Left cardiac atrium (tissue), 4 donors: ENCODE data around the gene SC5D. TPM values are rescaled to one million over a fixed set of nuclear protein-coding genes. Genes with fewer than 3 reads are reported as not detected.

Experiments
- ATAC-seq, 2 donors: fragments of 200-7000 bp; cut with Tn5 transposase; one replicate each; pipeline ENCODE4 v1.9.1; 2020; ENCODE audit warnings: mild to moderate bottlenecking in 2 of 2, moderate library complexity in 2 of 2
- DNase-seq: peaks from one replicate; pipeline ENCODE4 v3.0.0-alpha.2; 2020
- intact Hi-C, 2 donors: fragments of 100-400 bp; cut with DNase I; formaldehyde crosslinking; loops; one replicate each; pipeline versions ENCODE4 v1.14.1 to v1.15.1; 2022 to 2023
- long read RNA-seq: library from polyadenylated mRNA; unstranded; transcript quantifications from one replicate; pipeline ENCODE4 v2.0.0, GENCODE V29; 2021
- total RNA-seq, 2 donors: library from RNA; stranded (reverse); fragmentation: NEBNext Ultra II Directional; extraction: Animal tissue kit (Norgen Biotek cat#: 25700); gene quantifications; one replicate each; pipeline ENCODE4 v1.2.1, GENCODE V29; 2021
- donor health status: DM: no; HTN: yes; CAD: no.
- donor health status: DM: no; HTN: yes; CAD: no; lungs with severe emphysema.
- donor health status: DM: yes; HTN: yes; CAD: no.
- donor health status: Dilated cardiomyopathy.

Gene SC5D, protein sequence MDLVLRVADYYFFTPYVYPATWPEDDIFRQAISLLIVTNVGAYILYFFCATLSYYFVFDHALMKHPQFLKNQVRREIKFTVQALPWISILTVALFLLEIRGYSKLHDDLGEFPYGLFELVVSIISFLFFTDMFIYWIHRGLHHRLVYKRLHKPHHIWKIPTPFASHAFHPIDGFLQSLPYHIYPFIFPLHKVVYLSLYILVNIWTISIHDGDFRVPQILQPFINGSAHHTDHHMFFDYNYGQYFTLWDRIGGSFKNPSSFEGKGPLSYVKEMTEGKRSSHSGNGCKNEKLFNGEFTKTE
- 10 to 100 TPM; 26.2 to 29.5 TPM for total RNA-seq
- long read RNA-seq, transcript SC5D-201 (5 exons, 2,456 nt), result major isoform, 34 of 38 reads
- long read RNA-seq, partial matches to known transcripts, result 2 of 38 reads
- long read RNA-seq, other reads (novel, unspliced or antisense), result 1 of 38 reads

DNA sequence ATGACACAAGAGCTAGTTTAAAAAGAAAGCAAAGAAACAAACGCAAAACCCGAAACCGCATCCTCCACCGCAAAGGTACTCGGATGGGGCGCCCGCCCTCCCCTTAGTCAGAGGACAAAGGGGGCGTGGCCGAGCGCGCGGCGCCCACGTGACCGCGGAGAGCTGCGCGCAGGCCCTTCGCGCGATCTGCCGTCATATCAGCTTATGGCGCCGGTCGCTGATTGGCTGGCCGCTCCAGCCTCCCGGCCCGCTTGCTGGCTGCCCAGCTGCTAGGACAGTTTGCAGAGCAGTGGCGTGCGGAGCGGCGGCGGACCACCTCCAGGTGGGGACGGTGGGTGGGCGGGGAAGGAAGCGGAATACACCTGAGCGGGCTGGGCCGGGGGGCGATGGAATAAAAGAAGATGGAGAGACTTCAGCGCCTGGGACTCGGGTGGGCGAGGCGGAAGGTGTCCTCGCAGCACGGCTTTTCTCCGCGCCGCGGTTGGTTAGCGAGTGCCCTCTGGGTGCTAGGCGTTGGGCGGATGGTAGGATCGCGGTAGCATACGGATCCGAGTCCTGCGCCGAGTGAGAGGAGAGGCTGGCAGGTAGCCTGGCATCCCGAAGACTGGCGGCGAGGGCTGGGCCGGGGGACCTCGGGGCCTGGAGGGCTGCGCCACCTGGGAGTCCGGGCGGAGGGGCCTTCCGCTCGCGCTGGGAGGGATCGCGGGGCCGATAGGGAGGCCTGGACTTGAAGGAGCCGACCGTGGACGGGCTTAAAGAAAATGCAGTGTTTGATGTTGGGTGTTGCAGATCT, at the start of gene SC5D:
Gene SC5D, plus strand, starts transcription at position 277 of the 793 bp plus-strand sequence. CDS start 10,605 bp downstream, outside the sequence.
- peak; percentile 99 for ATAC-seq
- peak; percentile 97 for DNase-seq
- intact Hi-C loops, result no loop called here

GRCh38 chr11:121244884-121245283, 47.7 kb upstream of the SC5D start:
- ATAC-seq (no peak), DNase-seq (no peak)
- intact Hi-C loops, result no loop called here

DNA sequence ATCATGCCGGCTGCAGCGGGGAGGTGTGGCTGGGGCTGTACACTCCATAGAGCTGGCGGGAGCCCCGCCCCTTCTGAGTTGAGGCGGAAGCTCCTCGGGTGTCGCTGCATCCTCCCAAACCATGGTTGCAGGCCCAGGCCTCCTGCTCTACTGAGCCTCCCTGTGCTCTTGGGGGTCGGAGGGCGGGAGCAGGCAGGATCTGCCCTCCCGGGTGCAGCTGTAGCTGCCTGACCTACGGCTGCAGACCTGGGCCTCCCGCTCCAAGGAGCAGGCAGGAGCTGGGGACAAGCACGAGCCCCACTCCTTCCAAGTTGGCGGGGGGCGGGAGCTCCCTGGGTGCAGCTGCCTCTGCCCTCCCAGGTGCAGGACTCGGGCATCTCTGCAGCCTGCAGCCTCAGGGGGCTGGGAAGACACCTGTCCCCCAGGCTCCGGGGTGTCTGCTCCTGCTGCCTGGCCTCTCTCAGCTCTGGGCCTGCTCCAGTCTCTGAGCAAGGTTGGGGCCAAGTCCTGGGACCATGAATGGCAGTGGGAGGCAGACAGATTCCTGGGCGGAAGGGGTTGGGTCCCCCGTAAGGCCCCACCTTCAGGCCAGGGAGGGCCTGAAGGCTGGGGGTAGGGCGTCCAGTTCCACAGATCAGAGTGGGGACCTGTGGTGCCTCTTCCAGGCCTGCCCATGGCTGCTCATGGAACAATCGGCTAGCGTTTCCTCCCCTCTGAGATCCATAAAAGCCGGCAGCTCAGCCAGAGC, 46.4 kb upstream of the SC5D start:
- DNase-seq, result no peak
- intact Hi-C loops, result no loop called here
- no peak for ATAC-seq

GRCh38 chr11:121246769-121247035, 45.9 kb upstream of the SC5D start:
- intact Hi-C loops, result no loop called here
- no peak for ATAC-seq
- no peak for DNase-seq

- ATAC-seq (no peak), DNase-seq (no peak)
- intact Hi-C loops, result no loop called here
Measured at GRCh38 chr11:121248496-121248895, 44.1 kb upstream of the SC5D start.

DNA sequence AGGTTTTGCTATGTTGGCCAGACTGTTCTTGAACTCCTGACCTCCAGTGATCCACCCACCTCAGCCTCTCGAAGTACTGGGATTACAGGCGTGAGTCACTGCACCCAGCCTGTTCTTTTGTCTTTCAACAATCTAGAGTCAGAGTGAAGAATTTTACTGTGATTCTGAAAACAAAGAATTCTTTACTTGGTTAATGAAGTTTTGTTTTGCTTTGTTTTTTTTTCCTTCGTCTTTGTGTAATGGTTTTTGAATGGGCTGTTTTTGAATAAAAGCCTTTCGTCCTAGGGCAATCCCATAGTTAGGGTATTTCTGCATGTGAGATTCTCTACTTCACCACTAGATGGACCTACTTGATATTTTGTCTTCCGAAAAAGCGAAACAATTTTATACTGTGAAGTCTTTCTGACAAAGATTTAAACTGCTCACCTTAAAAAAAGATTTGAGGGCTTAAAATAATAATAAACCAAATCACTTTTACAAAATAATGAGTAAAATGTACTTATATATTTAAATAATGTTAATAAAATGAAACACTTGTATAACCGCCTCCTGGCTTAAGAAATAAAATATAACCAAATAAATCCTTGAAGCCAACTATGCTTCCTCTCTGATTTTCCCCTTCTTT, 43.4 kb upstream of the SC5D start:
- intact Hi-C loops, result no loop called here
- DNase-seq (no peak), ATAC-seq (peak; percentile 50 to 58)

DNA sequence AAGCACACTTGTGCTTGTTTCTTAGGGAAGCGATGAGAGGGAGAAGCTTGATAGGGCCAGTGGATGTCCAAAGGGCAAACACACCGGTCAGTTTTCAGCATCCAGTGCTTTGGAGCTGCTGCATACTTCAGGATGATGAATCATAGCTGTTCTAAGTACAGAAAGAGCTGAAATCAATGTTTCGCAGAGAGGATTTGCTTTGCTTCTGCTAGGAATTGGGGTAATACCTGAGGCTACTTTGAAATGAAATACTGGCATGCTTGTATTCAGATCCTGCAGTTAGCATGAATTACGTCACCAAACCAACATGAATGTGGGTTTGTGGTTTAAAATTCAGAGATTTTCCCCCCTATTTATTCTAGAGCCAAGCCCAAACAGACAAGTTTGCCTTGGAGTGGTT, 41.7 kb upstream of the SC5D start:
- ATAC-seq (no peak), DNase-seq (no peak)
- intact Hi-C loops, result no loop called here

DNA sequence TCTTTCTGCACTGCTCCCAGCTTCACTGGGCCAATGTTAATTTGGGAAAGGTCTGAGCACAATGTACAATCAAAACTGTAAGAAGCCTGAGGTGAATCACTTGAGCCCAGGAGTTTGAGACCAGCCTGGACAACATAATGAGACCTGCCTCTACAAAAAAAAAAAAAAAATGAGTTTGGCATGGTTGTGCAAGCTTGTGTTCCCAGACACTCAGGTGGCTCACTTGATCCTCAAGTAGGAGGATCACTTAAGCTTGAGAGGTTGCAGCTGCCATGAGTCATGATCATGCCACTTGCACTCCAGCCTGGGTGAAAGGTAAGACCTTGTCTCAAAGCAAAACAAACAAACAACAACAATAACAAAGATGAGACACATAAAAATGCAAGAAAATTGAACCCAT, 38.6 kb upstream of the SC5D start:
- ATAC-seq, result no peak
- DNase-seq, result no peak
- intact Hi-C loops, result no loop called here

- ATAC-seq, result no peak
- intact Hi-C loops, result no loop called here
- no peak for DNase-seq
Measured at GRCh38 chr11:121254756-121255155, 37.8 kb upstream of the SC5D start.

DNA sequence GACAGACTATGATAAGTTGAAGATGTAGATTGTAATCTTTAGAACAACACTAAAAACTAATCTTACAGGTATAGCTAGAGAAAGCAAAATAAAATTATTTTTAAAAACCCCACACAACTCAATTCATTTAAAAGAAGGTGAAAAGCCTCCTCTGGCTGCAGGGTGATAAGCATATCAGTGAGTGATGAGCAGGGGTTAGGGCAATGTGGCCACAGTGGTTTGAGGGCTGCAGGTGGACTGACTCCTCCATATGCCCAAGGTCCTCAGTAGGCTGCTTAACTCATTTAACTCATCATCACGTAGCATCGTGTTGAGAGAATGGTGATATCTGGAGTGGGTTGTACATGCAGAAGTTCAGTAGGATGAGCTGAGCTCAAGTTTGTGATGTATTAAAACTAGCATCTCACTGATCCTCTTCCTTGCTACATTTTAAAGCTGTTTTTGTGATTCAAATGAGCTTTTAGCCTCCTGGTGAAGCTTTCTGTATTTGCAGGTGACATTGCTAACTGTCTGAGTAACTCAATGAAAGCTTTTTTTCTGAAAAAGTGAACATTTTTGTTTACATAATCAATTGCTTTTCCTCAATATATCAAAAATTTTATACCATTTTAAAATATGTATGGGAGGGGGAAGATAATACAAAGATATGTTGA, 37.0 kb upstream of the SC5D start:
- no peak for DNase-seq
- intact Hi-C loops, result no loop called here

DNA sequence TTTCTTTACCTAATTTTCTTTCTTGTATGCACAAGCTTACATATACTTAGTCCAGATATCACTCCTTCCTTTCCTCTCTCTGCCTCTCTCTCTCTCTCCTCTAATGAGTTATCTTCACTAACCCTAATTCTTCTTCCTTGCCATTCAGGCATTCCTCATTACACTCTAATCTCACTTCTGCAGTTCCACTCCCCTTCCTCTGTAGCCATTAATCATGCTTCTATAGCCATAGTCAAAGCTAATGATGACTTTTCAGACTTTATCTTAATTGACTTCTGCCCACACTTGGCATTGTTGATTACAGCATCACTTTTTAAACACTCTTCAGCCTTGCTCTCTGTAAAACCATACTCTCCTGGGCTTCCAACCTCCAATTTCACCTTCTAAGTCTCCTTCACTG, 35.3 kb upstream of the SC5D start:
- ATAC-seq (peak in 1 of 2 donors; percentile 12), DNase-seq (no peak)
- intact Hi-C loops, result no loop called here

More for the DNA sequence above, 37.0 kb upstream of the SC5D start:
- ATAC-seq, result no peak

DNA sequence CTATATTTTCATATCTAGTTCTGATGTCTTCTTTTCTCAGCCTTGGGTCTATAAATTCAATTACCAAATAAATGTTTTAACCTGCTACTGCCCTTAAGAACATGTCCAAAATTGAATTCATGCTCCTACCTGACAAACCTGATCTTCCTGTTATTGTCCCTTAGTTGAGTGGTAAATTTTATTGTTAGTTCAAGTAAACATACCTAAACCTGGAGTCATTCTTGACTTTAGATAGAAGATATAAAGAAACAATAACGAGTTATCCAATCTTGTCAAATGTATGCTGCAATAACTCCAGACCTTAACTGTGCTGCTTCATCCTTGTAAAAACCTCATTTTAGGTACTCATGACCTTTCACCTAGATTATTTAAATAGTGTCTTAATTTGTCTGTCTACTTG, 34.6 kb upstream of the SC5D start:
- no peak for ATAC-seq

DNA sequence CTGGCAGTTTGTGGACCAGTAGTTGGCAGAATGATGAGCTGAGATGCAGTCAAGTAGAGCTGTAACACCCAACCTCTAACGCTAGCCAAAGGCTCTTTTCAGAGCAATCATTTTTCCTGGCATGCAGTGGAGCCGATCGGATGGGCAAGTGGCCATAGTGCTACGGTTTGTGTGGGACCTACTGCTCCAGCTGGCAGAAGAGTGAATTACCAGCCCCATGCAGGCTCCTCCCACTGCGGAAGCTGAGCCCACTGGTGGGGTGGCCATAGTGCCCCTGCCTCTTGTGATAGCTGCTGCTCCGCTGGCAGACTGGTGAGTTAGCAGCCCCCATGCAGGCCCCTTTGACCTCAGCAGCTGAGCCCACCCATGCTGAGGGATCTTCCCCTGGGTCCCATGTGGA, 27.0 kb upstream of the SC5D start:
- intact Hi-C loops, result no loop called here
- no peak for ATAC-seq

More for the DNA sequence above, 34.6 kb upstream of the SC5D start:
- DNase-seq, result no peak
- intact Hi-C loops, result no loop called here

GRCh38 chr11:121268581-121268980, 24.0 kb upstream of the SC5D start:
- ATAC-seq (no peak), DNase-seq (no peak)
- intact Hi-C loops, result no loop called here

More for the DNA sequence above, 27.0 kb upstream of the SC5D start:
- DNase-seq, result no peak

DNA sequence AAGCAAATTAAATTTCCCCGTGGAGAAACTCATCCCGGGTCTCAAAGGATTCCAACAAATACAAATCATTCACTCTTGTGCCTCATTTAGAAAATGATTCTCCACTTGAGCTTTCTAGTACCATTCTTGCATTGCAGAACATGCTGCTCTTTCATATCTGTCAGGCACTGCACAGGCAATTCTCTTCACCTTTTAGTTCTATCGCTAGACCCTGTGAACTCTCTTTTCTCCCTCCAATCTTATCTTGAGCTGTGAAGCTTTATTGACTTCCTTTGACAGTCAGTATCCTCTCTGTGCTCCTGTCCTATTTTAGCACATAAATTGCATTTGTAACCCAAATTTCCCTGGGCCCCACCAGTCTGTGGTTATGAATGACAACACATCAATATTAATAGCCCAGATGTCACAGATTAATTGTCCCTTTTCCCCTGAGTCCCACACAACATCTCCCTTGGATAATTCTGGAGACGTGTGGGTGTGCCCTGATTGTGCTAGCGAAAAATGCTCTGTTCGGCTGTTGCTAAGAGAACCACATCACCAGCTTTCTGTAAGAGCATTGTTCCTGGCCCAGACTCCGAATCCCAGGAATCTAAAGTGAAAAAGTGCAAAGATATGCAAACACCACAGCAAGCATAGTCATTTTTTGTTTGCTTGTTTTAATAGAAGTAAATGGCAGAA, 22.4 kb upstream of the SC5D start:
- intact Hi-C loops, result no loop called here
- ATAC-seq, result no peak
- DNase-seq, result no peak

DNA sequence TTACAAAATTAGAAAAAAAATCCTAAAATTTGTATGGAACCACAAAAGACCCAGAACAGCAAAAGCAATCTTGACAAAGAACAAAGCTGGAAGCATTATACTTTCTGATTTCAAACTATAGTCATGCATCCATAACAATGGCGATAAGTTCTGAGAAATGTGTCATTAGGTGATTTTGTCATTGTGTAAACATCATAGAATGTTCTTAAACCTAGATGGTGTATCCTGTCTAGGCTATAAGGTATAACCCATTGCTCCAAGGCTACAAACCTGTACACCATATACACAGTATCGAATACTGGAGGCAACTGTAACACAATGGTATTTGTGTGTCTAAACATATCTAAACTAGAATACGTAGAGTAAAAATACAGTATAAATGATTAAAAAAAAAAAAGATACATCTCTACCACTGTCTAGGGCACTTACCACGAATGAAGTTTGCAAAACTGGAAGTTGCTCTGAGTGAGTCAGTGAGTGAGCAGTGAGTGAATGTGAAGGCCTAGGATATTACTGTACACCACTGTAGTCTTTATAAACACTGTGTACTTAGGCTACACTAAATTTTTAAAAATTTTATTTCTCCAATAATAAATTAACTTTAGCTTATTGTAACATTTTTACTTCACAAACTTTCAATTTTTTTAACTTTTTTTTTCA, 18.1 kb upstream of the SC5D start:
- ATAC-seq (no peak), DNase-seq (no peak)
- intact Hi-C loops, result no loop called here

GRCh38 chr11:121281698-121282097, 10.9 kb upstream of the SC5D start:
- intact Hi-C loops, result no loop called here
- no peak for DNase-seq
- no peak for ATAC-seq

DNA sequence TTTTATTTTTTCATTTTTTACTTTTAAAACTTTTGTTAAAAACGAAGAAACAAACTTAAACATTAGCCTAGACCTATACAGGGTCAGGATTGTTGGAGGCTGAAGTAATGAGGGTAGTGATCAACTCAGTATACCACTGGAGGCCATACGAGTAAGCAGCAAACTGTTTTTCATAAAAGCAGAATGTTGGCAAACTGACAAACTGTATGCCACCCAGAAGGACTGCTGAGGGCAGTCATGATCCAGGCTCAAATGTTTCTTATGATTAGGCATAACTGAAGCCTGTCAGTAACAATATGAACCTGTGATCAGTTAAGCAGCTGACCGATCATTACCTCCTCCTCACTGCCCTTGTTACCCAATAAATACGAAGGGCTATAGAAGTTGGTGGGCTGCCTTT, 10.2 kb upstream of the SC5D start:
- DNase-seq, result no peak

More for the DNA sequence above, 10.2 kb upstream of the SC5D start:
- no peak for ATAC-seq
- intact Hi-C loops, result no loop called here
